GM10248 (cell line): ENCODE results near the gene SCG3.

Source experiments
- CTCF ChIA-PET: fragments of 300-600 bp; sonication (Branson Sonifier 250); formaldehyde crosslinking; extraction: SDS; loops from one replicate; lab custom pipeline; 2021; ENCODE audit warnings: antibody characterized with exemption; lab: Yijun Ruan, JAX
- POLR2A ChIA-PET: fragments of 350-650 bp; sonication (Branson Sonifier 250); formaldehyde crosslinking; extraction: SDS; loops from one replicate; lab custom pipeline; 2020; ENCODE audit warnings: antibody characterized with exemption; lab: Yijun Ruan, JAX
- DNase-seq: peaks from one replicate; pipeline ENCODE4 v3.0.0; 2012; ENCODE audit errors: extremely low spot score
- CTCF ChIP-seq: IDR thresholded peaks from 2 replicates; pipeline ENCODE4 v1.5.1; 2012; ENCODE audit warnings: mild to moderate bottlenecking, low read depth; ENCODE audit errors: extremely low read depth, missing control alignments, control extremely low read depth

The SCG3 gene

DNA sequence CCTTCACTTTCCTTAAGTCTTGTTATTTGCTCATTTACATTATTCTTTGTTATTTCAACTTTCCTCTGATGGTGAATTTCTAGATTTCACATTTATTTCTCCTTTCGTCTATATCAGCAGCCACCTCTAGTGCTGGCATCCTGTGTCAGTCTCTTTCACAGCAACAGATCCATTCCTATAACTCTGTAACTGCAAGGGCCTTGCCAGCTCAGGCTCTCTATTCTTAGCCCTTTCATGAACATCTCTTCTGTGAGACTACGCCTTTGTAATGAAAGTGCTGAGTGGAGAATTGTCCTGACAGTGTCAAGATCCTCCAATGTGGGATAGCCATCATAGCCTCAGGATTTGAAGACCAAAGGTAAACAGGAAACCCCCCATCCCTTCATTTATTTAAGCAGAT is 3.9 kb upstream of the SCG3 start:
- ChIA-PET CTCF (no interaction called here), POLR2A (no interaction called here)
- no peak for DNase-seq

GRCh38 chr15:51678096-51678495 is 3.2 kb upstream of the SCG3 start:
- TF ChIP-seq CTCF = no peak
- ChIA-PET CTCF (no interaction called here), POLR2A (no interaction called here)
- no peak for DNase-seq

More for the DNA sequence above, 3.9 kb upstream of the SCG3 start:
- TF ChIP-seq CTCF = no peak

DNA sequence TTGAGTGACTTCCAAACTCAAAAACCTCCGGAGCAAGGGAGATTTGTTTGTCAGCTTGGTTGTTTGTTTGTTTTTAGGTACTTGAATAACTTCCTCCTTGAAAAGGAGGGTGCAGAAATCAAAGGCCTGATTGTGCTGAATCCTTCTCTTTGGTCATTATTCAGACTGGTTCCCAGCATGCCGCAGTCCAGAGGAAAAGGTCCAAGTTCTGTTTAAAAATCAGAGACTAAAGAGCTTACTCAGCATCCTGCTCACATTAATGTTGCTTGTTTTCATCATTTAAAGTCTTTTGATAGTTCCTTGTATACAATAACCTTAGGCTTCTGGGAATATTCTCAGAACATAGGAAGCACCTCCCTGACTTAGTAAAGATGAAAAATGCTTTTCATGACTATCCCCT is 982 bp upstream of the SCG3 start:
- TF ChIP-seq CTCF = no peak
- POLR2A ChIA-PET = no interaction called here
- DNase-seq = no peak
- CTCF ChIA-PET = interaction anchor here (0.8 to 2.2 kb wide), 3 partner anchors 10 to 96 kb away, joined by 3 to 13 read pairs (median 3); no protein-coding TSS in a partner anchor

- no peak for DNase-seq
- ChIA-PET POLR2A (no interaction called here), CTCF (interaction anchor here (1.4 kb wide), 2 partner anchors 37 to 46 kb away, joined by 3 to 4 read pairs; no protein-coding TSS in a partner anchor)
- TF ChIP-seq CTCF = no peak
Observed at GRCh38 chr15:51687565-51687964, 6.3 kb downstream of the SCG3 start.

DNA sequence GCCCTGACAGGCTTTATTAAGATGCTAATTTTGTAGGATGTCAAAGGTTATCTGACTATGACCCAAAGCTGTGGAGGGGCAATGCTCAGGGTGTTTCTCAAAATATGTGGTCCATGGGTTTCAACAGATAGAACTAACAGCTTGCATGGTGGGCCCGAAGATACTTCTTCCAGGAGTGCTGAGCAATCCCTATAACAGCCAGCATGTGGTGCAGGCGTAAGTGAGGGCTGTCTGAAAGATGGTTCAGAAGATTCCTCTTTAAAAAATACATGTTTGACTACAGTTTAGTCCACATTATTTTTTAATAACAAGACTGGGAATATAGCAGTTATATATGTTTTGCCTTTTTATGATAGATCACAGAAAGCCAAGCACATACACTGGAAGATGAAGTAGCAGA is 7.6 kb downstream of the SCG3 start:
- CTCF ChIA-PET = interaction anchor here (1.2 kb wide), 1 partner anchor 9 kb away, joined by 4 read pairs; no protein-coding TSS in a partner anchor
- POLR2A ChIA-PET = no interaction called here
- no peak for DNase-seq
- no peak for TF ChIP-seq CTCF

GRCh38 chr15:51692154-51692553 is 10.9 kb downstream of the SCG3 start:
- ChIA-PET POLR2A (no interaction called here), CTCF (interaction anchor here (1.1 to 1.3 kb wide), 3 partner anchors 10 to 20 kb away, joined by 3 read pairs; no protein-coding TSS in a partner anchor)
- DNase-seq = no peak
- TF ChIP-seq CTCF = no peak

DNA sequence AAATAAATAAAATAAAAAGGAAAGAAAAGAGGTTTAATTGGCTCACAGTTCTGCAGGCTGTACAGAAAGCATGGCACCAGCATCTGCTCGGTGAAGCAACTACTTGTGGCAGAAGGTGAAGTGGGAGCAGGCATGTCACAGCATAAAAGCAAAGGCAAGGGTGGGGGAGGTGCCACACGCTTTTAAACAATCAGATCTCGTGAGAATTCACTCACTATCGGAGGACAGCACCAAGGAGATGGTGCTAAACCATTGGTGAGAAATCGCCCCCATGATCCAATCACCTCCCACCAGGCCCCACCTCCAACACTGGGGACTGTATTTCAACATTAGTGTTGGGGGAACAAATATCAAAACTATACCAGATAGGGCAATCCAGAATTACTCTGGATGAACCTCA is 15.3 kb downstream of the SCG3 start:
- CTCF ChIA-PET = interaction anchor here (1.4 to 1.5 kb wide), 2 partner anchors 11 to 16 kb away, joined by 3 to 5 read pairs; partner anchors contain the start of gene SCG3
- no peak for DNase-seq
- POLR2A ChIA-PET = no interaction called here
- TF ChIP-seq CTCF = no peak
